Nucleus accumbens (tissue), 56 donors: ENCODE results near the gene SDHB.

Experiments used
- DNase-seq, 56 donors: peaks; one replicate each; lab custom pipeline; 2025; lab: John Stamatoyannopoulos, UW

Gene SDHB

DNA sequence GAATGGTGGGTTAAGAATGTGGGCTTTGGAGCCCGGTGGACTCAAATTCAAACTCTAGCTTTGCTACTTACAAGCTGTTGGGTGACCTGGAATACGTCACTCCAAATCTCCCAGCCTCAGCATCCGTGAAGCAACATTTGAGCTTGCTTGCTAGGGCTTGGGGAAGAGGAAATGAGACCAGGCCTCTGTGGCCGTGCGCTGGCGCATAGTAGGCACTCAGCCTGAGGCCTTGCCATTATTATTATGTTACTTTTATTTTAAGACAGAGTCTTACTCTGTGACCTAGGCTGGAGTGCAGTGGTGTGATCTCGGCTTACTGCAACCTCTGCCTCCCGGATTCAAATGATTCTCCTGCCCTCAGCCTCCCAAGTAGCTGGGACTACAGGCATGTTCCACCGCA is 61.2 kb downstream of the SDHB start:
- DNase-seq, result no peak

DNA sequence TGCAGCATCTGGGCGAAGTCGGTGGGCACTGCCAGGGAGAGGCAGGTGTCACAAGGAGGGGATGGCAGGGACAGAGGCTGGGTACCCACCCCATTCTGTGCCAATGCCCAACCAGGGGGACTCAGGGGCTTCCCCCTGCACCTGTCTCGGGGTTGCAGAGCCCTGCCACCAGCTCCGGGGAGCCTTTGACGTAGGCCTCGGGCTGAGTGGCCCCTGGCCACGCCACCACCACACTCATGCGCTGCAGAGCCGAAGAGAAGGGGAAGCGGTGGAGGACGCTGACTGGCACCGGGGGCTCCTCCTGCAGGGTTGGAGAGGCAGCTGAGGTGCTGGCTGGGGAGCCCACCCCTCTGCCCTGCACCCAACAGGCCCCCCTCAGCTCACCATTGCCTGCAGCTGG is 61.7 kb downstream of the SDHB start:
- DNase-seq, result no peak

DNA sequence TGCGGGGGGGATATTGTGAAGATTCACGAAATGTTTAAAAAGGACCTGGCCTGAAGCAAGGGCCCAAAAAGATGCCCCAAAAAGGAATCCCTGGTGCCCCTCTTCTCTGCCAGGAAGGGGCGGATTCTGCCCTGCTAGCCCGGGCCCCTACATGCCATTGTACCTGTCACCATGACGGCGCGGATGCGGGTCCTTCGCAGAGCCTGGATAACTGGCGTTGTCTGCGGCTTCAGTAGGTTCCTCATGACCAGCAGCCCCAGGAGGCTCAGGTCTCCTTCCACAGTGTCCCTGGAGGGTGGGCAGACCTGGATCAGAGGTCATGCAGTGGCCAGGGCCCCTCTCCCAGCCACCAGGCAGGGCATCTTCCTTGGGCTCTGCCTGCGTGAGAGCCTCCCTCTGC is 62.3 kb downstream of the SDHB start:
- no peak for DNase-seq

DNA sequence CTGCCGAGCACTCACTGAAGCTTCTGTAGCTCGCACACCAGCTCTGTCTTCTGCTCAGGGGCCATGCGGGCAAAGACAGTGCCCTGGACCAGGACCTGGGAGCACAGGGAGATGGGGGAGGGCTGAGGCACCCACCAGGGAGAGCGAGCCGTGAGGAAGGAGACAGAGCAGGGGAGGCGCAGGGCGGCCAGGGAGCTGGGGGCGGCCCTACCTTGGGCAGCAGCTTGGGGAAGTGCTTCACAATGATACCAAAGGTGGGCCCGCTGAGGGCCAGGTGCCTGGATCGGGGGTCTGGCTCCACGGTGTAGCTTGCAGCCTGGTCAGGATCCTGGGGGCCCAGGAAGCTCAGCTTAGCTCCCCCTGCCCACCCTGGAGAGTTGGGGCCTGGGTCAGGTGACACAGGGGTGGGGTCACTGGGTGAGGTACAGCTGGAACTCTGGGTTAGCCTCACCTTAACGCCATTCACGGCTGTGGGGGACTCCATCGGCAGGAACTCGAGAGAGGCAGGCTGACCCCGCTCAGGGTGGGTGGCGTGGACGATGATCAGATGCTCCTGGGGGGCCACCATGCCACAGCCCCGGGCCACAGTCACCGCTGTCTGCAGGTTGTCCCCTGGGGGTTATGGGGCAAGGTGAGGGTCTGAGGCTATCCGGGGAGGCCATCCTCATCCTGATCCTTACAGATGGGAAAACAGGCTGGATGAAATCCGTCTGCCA is 64.0 kb downstream of the SDHB start:
- DNase-seq, result no peak

DNA sequence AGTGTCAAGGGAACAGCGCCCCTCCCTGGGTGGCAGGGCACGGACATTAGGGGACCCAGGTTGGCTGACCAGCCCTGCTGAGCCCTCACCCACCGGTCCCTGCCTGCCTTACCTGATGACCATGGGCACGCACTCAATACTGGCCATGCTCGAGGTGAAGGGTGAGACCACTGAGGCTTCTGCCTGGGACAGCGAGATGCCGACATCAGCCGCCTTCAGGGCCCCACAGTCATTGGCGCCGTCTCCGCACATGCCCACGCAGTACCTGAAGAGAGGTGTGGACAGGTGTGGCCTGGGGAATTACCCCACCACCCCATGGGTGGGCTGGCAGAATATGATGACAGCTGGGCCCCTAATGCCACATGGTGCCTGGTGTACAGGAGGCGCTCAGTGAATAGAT is 65.6 kb downstream of the SDHB start:
- no peak for DNase-seq

DNA sequence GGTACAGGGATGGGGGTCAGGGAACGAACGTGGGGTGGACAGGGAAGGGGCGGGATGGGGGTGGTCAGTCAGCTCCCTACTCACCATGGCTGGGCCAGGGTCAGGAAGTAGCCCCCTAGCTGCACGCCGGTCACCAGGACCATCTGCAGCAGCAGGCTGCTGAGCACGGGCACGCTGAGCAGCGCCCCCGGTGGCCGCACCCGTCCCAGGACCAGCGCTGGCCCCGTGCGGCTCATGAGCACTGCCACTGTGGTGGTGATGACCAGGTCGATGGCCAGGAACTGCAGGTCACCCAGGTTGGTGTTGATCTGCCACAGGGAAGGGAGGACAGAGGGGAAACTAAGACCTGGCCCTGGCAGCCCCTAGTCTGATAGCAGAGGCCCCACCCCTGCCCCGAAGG is 66.9 kb downstream of the SDHB start:
- no peak for DNase-seq

DNA sequence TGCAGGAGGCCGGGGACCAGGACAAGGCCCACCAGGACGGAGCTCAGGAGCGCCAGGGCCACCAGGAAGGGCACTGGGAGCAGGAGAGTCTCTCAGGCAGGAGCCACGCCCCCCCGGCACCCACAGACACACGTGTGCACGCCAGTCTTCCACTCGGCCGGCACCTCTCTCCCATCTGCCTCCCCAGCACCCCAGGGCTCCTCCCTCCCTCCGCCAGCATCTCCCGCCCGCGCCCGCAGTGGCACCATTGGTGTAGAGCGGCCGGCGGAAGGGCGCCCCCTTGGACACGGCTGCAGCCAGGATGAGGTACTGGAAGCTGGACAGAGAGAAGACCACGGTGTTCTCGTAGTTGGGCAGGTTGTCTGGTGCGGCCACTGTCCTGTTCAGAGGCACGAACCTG is 67.3 kb downstream of the SDHB start:
- no peak for DNase-seq

DNA sequence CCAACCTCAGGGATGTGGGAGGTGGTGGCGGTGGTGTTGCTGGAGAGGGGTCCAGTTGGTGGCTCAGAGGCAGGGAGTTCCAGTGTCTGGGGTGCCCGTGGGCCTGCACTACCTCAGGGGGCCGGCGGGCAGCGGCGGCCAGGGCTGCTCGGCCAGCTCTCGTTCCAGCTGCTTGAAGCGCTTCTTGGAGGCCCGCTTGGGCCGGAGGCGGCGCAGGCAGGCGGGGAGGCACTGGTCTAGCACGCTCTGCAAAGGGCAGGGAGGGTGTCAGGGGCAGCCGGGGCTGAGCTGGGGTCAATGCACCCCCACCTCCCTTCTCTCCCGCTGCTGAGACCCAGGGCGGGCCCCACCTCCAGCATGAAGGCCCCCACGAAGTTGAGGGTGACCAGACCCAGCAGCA is 67.7 kb downstream of the SDHB start:
- no peak for DNase-seq

DNA sequence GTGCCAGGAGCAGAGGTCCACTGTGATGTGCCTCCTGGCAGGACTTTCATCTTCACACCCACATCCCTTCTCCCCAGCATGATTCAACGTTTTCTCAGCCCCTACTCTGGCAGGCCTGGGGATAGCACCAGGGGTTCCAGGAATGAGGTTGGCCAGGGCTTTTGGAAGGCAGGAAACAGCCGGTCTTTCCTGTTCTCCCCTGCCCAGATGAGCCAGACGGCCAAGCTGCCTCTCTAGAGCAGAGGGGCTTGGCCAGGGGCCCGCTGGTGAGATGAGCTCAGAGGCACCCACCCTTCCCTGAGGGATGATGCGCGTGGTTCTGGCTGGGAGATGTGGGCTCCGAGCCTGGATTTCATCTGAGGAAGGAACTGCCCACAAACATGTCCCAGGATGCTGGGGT is 69.1 kb downstream of the SDHB start:
- DNase-seq, result peak in 5 of 56 donors; percentile 5 to 53 (median 23)

DNA sequence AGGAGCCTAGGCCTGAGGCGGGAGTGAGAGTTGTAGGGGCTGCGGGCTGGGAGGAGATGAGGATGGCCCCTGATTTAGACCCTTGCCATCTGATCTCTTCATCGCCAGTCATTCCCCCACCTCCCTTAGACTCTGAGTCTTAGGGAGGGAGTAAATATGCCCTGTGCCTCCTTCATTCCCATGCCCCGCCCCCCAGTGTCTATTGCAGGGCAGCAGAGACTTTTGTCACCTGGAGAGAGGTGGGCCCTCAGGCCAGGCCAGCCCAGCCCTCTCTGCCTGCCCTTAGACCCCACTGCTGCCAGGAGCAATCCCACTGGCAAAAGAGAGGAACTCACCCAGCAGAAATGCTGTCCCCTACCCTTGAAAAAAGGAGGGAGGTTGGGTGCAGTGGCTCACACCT is 70.2 kb downstream of the SDHB start:
- no peak for DNase-seq

DNA sequence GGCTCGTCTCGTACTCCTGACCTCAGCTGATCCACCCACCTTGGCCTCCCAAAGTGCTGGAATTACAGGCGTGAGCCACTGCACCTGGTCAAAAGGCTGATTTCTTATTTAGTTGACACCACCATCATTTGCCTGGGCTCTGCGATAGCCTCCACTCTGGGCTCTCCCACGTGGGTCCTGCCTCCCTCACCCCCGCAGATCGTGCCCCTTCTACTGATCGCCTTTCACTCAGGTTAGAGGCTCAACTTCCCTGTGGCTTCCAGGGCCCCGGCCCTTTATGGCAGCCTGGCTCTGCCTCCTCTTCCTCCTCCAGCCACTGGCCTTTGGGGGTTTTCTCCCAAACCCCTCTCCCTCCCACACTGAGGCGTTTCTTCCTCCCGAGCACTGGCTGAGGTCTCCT is 70.9 kb downstream of the SDHB start:
- no peak for DNase-seq

DNA sequence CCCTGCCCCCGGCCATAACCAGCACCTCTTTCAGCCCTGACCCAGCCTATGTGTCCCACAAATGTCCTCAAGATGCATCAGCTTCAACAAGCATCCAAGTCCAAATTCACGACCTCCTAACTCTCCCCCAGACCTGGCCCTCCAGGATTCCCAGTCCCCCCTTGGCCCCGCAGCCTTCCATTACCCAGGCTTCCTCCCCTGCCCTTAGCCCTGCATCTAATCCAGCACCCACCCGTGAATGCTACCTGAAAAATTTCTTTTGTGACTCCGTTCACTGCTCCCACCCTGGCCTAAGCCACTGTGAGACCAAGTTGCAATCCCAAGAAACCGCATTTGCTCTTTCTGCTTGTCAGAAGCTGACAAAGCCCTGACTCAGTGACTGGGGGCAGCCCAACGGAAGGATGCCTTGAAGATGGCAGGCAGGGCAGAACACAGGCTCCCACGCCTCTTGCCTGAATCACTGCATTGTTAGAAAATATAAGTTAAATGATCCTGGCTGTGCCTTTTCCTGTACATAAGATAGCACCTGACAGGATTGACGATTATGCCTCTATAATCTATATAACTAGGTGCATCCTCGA is 72.5 kb downstream of the SDHB start:
- peak in 13 of 56 donors; percentile 11 to 67 (median 36) for DNase-seq

DNA sequence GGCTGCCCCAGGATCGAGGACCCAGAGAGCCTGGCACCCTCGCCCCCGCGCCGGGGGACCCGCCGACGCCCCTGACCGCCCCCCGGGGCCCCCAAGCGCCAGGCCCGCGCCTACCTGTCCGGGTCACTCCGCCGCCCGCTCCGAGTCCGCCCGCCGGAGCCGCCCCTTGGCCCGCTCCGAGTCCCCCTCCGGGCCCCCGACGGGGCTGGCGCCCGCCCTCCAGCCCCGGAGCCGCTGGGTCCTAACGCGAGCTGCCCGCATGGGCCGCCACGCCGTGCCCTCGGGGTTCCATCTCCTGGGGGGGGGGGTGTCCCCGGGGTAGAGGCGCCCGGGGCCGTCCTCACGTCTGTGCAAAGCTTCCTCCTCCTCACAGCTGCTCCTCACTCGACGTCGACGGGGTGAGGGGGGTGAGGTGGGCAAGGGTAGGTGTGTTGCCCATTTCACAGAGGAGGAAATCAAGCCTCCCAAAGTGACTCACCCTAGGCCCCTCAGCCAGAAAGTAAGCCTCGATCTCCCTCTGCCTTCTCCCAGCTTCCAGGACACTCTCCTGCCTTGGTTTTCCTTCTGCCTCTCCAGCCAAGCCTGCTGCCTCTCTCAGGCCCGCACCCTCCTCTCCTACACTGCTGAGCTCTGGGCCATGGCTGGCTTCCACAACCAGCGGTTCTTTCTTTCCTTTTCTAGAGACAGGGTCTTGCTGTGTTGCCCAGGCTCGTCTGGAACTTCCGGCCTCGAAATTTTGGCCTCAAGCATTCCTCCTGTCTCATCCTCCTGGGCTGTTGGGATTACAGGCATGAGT is 73.2 kb downstream of the SDHB start, which contains the start of gene MFAP2:
TSS of gene MFAP2 (minus strand) at position 148 of the 796 bp plus-strand sequence. CDS start 2,347 bp downstream, outside the sequence.
- DNase-seq, result no peak

DNA sequence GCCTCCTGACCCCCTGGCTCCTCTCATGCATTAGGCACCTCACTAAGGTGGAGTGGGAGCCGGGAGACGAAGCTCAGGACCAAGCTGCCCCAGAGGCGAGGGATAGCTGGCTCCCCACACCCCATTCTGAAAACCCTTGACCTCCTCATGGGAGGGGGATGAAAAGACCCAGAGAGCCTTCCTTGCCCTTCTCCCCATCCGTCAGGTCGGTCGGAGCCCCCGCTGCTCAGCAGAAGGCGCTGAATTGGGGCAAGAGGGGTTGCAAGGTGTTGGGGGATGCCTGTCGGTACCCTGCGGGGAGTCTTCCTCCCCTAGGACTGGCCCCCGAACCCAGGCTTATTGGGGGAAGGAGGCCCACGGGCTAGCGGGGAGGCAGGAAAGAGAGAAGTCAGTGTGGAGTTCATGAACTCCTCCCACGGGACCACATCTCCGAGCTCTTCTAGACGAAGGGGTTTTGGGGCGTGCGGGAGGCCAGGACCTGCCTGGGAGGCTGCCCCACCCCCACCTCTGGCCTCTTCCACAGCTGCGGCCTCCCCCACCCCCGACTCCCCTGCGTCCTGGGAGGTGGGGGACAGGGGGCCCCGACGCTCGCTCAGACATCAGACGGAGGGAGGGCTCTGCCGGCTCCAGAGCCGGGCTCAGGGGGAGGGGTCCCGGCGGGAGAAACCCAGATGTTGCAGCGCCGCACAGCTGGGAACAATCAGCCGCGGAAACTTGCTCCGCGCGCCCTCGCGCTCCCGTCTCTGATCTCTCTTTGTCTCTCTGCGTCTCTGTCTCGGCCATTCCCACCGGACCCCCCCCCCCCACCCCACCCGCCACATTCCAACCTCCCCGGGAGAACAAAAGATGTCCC is 74.1 kb downstream of the SDHB start:
- no peak for DNase-seq

DNA sequence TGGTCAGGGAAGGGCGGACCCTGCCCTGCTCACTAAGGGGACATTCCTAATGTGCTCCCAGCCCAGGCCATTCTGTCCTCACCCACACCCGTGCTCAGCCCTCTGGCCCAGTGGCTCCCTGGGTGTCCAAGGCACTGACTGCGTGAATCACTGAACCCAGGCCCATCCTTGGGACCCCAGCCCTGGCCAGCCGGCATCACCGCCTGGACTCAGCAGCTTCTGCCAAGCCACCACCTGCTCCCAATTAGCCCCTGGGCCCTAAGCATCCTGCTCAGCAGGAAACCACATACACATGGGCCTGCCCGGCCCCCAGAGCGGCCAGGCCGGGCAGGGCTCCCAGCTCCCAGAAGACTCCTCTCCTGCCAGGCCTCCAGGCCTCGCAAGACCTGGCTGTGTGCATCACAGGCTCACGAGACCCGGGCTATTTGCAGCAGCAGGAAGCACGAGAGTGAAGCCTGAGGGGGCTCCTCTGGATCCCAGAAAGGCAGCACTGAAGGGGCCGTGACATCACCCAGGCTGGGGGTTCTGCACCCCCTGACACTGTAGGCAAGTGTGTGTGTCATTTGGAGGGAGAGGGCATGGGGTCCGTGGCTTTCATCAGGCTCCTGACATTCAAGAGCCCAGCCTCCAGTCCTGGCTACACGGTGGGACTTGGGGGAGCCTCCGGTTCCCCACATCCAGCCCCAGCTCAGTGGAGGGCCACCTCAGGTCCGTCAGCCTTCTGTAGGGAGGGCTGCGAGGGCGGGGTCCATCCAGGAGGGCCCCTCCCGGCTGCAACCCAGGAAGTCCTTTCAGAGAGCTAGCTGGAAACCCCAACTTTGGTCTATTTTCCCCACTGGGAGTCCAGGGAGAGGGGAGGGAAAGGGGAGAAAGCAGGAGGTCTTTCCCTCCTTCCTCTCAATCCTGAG is 75.0 kb downstream of the SDHB start:
- DNase-seq, result peak in 1 of 56 donors; percentile 21

DNA sequence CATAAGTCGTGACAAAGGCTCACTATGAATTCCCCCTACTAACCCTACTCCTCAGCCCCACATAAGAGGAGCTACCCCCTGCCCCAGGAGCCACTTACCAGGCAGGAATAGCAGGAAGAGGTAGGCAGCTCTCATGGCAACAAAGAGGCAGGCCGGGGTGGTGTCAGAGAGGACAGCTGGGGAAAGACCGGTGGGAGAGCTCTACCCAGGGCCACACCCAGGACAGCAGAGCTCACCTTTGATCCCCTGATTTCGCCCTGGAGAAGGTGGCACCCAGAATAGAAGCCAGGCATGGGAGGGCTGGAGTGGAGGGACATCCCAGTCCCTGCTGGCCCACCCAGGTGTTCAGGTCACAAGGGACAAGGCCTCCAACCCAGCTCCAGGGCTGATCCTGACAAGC is 75.7 kb downstream of the SDHB start:
- DNase-seq, result no peak

DNA sequence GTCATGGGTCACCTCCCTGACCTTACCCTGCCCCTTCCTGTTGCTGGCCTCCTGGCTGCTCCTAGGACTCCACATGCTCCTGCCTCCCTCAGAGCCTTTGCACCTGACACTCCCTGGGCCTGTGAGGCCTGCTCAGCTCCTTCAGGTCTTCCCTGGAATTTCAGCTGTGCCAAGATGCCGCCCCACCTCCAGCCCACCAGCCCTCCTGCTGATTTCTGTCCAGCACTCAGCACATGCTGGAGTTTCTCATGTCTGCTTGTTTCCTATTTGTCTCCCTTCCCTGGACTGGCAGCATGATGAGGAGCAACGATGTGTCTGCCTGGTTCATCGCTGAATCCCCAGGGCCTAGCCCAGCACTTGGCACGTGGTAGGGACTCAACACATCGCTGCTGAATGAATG is 76.5 kb downstream of the SDHB start:
- no peak for DNase-seq

DNA sequence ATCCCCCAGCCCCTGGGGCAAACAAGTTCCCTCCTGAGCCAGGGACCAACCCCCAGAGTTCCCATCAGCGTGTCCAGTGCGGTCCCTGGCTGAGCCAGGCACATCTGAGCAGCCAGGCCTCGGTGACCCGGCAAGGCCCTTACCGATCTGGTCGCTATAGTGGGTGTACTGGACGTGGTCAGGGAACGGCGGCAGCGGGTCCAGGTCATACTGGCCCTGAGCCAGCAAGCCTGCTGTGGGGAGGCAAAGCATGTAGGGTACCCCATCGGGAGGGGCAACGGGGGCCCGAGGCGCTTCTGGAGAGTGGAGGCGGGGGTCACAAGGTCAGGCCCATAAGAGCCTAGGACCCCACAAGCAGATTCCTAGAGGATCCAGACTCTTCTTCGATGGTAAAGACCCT is 76.9 kb downstream of the SDHB start:
- DNase-seq, result no peak

DNA sequence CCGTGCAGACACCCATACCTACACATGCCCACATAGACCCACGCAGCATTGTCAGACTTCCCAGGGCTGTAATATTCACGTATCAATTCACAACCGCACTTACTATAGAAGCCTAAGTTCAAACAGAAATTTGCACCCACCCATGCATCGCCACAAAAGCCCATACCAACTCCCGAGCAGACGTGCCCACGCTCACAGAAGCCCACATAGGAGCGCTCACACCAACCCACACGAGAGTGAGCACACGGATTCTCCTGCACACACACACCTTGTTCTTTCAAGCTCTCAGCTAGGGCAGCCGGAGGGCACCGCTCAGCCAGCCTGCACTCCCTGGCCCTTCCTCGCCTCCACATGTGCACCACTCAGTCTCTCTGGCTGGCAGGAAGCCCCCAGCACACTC is 78.0 kb downstream of the SDHB start:
- DNase-seq, result peak in 3 of 56 donors; percentile 7 to 15 (median 14)

DNA sequence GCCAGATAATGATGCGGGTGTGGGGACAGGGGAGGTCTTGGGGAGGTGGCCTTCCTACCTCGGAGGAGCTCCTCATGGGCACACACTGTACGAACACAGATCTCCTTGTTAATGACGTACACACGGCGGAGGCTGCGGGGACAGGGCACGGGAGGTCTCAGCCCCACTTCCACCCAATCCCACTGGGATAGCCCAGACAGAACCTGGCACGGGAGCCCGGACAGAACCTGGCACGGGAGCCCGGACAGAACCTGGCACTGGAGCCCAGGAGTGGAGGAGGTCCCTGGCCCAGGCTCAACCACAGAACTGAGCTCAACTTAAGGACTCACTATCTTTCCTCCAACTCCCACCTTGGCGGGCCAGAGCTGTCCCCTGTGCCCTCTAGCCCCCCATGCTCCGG is 78.6 kb downstream of the SDHB start:
- no peak for DNase-seq
